ENCODE data around the gene RNF208.
"Not testable (repeated sequence)": the region's sequence is repeated elsewhere in the genome, so short reads cannot be mapped to it uniquely, and the experiment has no call there.

RNF208 gene

GRCh38 chr9:137252555-137253506 lies 30.8 kb upstream of the RNF208 start:
- no peak for DNase-seq

DNA sequence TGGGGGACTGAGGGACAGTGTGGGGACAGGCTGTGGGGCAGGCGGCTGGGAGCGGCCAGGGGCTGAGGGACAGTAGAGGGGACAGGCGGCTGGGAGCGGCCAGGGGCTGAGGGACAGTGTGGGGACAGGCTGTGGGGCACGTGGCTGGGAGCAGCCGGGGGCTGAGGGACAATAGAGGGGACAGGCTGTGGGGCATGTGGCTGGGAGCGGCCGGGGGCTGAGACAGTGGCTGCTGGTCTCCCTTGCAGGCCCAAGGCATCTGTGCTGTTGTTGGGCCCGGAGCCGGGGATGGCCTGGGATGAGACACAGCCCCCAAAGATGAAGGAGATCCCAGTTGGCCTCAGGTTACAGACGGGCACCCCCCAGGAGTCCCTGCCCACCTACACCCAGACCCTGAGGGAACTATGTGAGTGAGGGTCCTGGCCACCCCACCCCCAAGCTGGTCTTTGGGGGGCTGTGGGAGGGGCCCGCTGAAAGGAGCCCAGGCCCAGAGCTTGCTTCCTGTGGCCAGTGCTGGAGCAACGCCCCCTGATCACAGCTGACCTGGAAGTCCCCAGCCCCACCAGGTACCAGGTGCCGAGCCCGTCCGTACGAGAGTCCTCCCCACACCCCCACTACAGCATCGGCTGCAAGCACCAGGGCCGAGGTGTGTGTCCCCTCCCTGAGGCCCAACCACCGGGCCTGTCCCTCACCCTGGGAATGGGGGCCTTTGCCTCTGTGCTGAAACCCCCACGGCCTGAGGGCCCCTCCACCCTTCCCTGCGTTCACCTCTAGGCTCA lies 29.6 kb upstream of the RNF208 start:
- no peak for DNase-seq

GRCh38 chr9:137251194-137251461 lies 29.1 kb upstream of the RNF208 start, which contains the start of gene STPG3:
TSS of gene STPG3 (plus strand) at chr9:137251286. CDS start at chr9:137251287, 1 bp downstream.
- DNase-seq, result no peak

GRCh38 chr9:137250329-137251193 lies 28.5 kb upstream of the RNF208 start:
- DNase-seq, result no peak

GRCh38 chr9:137247916-137248175 lies 25.8 kb upstream of the RNF208 start:
- no peak for DNase-seq

GRCh38 chr9:137247135-137247915 lies 25.3 kb upstream of the RNF208 start:
- no peak for DNase-seq

GRCh38 chr9:137245450-137246421 lies 23.7 kb upstream of the RNF208 start:
- no peak for DNase-seq

GRCh38 chr9:137244486-137245449 lies 22.7 kb upstream of the RNF208 start:
- DNase-seq, result no peak

DNA sequence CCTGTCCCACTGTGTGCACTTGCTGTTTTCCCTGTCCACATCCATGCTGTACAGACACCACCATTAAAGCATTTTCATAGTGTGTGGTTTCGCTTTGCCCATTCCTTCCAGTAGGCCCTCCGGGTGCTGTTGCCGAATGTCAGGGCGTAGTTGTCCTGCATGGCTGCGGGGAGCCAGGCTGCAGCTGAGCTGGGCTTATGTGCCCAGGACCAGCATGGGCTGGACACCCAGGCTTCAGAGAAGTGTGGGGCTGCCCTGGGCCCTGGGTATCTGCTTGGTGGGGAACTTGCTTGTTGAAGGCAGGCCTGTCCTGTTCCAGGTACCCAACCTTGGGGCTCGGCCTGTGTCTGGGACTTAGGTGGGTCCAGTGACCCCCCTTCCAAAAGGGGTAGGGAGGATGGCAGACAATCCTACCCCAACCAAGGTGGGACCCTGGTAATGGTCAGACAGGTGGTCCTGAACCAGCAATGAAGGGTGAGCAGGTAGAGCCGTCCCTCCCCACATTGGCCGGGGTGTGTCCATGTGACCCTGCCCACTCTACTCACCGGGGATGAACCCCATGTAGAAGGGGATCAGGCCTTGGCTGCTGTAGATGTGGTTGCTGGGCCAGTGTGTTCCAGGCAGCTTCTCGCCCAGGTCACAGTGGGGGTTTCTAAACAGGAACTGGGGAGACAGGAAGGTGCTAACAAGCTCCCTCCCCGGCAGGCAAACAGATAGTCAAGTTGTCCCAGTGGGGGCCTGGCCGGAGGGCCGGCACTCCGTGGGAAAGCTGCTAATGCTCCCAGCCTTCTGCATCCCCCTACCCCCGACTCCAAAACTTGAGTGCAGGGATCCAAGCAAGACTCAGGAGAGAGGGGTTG lies 21.8 kb upstream of the RNF208 start:
- DNase-seq, result peak; percentile 17

DNA sequence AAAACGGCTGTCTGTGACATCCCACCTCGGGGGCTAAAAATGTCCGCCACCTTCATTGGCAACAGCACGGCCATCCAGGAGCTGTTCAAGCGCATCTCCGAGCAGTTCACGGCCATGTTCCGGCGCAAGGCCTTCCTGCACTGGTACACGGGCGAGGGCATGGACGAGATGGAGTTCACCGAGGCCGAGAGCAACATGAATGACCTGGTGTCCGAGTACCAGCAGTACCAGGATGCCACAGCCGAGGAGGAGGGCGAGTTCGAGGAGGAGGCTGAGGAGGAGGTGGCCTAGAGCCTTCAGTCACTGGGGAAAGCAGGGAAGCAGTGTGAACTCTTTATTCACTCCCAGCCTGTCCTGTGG lies 21.2 kb upstream of the RNF208 start:
- not testable (repeated sequence) for DNase-seq

DNA sequence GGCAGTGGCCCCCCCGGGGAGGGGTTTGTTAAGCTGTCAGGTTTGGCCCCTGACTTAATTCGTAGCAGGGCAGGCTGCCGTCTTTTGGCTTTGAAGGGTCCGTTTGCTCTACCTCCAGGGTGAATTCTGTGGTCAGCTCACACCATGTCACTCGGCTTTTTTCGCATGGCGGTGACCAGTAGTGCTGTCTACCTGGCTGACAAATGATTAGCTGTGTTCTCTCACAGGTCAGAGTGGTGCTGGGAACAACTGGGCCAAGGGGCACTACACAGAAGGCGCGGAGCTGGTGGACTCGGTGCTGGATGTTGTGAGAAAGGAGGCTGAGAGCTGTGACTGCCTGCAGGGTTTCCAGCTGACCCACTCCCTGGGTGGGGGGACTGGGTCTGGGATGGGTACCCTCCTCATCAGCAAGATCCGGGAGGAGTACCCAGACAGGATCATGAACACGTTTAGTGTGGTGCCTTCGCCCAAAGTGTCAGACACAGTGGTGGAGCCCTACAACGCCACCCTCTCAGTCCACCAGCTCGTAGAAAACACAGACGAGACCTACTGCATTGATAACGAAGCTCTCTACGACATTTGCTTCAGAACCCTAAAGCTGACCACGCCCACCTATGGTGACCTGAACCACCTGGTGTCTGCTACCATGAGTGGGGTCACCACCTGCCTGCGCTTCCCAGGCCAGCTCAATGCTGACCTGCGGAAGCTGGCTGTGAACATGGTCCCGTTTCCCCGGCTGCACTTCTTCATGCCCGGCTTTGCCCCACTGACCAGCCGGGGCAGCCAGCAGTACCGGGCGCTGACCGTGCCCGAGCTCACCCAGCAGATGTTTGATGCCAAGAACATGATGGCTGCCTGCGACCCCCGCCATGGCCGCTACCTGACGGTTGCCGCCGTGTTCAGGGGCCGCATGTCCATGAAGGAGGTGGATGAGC lies 20.5 kb upstream of the RNF208 start:
- DNase-seq, result no peak

GRCh38 chr9:137241490-137242268 lies 19.6 kb upstream of the RNF208 start:
- DNase-seq, result peak; percentile 60

- DNase-seq, result peak; percentile 100
Measured at GRCh38 chr9:137240841-137241489, 18.9 kb upstream of the RNF208 start, which contains the start of gene TUBB4B. TSS of gene TUBB4B (plus strand) at chr9:137241287. CDS start at chr9:137241361, 74 bp downstream.

DNA sequence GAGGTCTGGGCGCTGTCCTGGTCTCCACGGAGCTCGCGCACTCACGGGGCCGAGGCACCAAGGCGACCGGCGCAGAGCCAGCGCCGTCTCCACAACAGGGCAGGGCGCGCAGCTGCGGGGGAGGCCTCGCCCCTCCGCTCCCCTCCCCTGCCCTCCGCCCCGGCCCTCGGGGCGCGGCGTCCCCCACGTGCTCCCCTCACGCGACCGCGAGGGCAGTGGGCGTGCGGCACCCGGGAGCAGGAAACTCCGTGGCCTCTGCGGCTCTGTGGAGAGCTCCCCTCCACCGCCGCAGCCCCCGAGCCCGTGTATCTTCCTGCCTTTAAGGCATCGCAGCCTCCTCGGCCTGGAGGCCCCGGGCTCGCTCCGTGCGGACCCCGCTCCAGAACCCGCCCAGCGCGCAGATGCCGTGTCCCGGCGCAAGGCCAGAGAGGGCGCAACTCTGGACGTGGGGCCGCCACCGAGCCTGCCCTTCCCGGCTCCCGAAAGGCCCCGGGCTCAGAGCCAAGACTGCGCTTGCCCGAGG lies 18.3 kb upstream of the RNF208 start:
- DNase-seq, result peak; percentile 71

DNA sequence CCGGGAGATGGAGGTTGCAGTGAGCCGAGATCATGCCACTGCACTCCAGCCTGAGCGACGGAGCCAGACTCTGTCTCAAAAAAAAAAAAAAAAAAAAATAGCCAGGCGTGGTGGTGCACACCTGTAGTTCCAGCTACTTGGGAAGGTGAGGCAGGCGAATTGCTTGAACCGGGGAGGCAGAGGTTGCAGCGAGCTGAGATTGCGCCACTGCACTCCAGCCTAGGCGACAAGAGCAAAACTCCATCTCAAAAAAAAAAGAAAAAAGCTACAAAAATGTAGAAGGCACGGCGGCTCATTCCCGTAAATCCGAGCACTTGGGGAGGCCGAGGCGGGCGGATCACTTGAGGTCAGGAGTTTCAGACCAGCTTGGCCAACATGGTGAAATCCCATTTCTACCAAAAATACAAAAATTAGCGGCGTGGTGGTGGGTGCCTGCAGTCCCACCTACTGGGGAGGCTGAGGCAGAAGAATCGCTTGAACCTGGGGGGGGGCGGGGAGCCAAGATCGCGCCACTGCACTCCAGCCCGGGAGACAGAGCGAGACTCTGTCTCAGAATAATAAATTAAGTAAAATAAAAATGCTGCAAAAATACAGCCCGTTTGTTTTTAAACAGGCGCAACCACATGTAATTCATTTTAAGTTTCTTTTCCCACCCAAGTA lies 17.6 kb upstream of the RNF208 start:
- DNase-seq, result not testable (repeated sequence)

Data from fibroblast of skin of right biceps (primary cell).